Measurements from ENCODE around the gene CCNI2. TPM values are rescaled to one million over a fixed set of nuclear protein-coding genes. Genes with fewer than 3 reads are reported as not detected.
"Not testable (repeated sequence)": the region's sequence is repeated elsewhere in the genome, so short reads cannot be mapped to it uniquely, and the experiment has no call there.

The CCNI2 gene
- polyA plus RNA-seq, 1 donor = 0.57 TPM

- no peak for DNase-seq
Measured at GRCh38 chr5:132781029-132781428, 33.8 kb downstream of the CCNI2 start.

DNA sequence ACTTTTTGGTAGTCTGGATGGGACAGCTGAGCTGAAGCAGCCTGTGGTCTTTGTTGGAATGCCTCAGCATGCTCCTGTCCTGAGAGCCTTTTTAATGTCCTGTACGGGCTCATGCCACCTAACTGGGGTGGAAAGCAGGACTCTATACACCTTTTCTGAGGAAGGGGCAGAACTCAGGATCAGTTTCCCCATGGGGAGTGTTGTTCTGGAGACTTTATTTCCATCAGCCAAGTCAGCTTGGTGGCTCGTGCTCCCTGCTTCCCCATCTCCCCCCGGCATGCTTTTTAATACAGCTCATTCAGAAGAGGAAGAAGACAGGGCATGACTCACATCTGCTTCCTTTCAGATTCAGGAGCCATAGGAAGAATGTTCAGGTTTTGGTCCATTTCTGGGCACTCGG, 34.9 kb downstream of the CCNI2 start:
- no peak for DNase-seq

GRCh38 chr5:132785365-132785764, 38.1 kb downstream of the CCNI2 start:
- DNase-seq = peak; percentile 45

DNA sequence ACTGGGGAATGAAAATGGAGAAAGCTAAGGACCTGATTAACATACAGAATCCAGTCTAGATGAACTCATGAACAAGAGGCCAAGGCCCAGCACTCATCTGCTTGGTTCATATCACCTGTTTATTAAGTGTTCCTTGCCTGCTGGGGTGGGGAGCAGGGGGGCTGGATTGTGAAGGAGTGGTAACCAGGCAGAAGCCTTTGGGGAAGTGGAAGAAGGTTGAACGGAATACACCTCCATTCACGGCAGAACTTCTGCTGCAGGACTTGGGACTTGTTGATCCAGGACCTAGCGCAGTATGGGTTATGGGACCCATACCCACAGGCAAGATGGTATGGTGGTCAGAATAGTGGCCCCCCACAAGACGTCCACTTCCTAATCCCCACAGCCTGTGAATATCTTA, 38.6 kb downstream of the CCNI2 start:
- DNase-seq = no peak

DNA sequence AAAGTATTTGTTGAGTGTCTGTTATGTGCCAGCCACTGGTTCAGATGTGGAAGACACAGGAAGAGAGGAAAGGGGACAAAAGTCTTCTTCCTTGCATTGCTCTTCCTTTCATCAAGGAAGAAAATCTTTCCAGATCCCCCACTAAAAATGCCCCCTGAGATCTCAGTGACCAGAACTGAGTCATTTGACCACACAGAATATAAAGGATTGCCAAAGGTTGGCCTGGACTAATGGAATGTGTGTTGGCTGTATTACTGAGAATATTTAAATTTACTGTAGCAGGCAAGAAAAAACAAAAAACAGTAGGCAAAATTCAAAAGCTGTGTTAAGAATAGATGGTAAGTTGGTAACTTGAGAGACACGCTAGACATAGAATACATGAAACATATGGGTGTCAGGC, 39.9 kb downstream of the CCNI2 start:
- DNase-seq = no peak

GRCh38 chr5:132788508-132788907, 41.3 kb downstream of the CCNI2 start:
- DNase-seq = no peak

GRCh38 chr5:132788990-132789886, 42.0 kb downstream of the CCNI2 start:
- DNase-seq = no peak

DNA sequence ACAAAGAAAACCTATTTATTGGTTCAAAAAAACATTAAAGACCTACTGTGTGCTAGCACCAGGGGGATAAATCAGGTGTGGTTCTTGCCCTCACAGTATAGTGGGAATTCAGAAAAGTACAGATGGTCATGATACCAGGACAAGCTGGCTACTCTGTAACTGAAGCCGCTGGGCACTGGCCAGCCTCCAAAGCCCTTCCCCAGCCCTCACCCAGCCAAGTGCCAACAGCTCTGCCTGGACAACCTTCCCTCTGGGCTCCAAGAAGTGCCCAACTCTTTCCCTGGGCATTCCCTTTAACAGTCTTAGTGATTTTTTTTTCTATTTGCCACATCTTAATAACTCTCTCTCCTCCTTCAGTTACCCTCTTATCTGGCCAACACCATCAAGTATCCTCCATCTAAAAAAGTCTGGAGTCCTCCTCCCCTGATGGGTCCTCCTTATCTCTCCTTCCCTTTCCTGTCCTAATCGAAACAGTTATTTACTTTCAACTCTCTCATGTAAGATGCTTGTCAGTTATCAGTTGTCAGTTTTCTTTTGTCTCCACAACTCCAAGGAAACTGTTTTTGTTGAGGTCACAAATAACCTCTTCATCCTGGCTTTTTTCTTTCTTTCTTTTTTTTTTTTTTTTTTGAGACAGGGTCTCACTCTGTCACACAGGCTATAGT, 43.1 kb downstream of the CCNI2 start:
- no peak for DNase-seq

GRCh38 chr5:132791026-132791425, 43.8 kb downstream of the CCNI2 start:
- DNase-seq = no peak

- DNase-seq = no peak
Measured at GRCh38 chr5:132797651-132798050, 50.4 kb downstream of the CCNI2 start.

DNA sequence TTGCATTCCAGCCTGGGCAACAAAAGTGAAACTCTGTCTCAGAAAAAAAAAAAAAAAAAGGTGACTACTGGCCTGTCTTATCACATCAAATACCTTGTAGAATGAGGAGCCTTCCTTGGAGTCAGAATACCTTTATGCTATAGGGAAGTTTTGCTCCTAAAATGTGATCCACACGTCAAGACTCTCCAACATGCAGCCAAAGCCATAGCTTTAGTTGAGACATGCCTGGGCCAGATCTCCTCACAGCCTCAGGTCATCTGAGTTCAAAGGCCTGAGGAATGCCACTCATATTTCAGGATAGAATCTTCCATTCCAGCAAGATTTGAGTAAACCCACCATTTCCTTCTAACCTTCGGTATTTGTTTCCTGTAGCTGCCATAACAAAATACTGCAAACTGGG, 52.2 kb downstream of the CCNI2 start:
- DNase-seq = no peak

- no peak for DNase-seq
Measured at GRCh38 chr5:132800545-132800944, 53.3 kb downstream of the CCNI2 start.

DNA sequence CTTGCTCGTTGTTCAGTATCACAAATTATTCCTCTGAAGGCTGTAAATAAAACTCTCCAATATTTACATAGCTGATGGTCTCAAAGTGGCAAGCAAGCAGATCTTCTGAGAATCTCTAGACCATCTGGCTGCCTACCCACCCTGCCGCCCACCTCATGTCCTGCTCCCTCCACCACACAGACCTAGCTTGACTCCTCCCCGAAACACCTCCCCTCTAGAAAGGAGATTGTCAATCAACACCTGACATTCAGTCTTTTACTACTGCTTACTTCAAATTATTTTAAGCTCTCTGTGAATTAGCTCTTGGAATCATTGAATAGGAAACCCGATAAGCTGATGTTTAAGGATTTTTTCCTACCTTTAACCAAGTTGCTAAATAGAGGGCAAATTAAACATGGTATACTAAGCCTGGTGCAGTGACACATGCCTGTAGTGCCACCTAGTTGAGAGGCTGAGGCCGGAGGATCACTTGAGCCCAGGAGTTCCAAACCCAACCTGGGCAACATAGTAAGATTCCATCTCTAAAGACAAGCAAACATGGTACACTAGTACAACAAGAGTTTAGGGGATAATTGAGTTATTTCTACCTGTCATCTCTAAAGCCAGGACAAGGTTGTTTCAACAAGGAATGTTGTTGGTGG, 54.9 kb downstream of the CCNI2 start:
- DNase-seq = no peak

- DNase-seq = not testable (repeated sequence)
Measured at GRCh38 chr5:132802685-132803066, 55.5 kb downstream of the CCNI2 start.

Other genes starting within 250 kb of the CCNI2 start
- gene IL5, start 203.9 kb upstream of the CCNI2 start, polyA plus RNA-seq (ENCODE audit: insufficient read length) = not detected
- 24.9 TPM for gene RAD50, start 190.4 kb upstream of the CCNI2 start, polyA plus RNA-seq (ENCODE audit: insufficient read length)
- not detected for gene IL13, start 89.3 kb upstream of the CCNI2 start, polyA plus RNA-seq (ENCODE audit: insufficient read length)
- not detected for gene IL4, start 73.4 kb upstream of the CCNI2 start, polyA plus RNA-seq (ENCODE audit: insufficient read length)
- gene KIF3A, start 9.9 kb upstream of the CCNI2 start, polyA plus RNA-seq (ENCODE audit: insufficient read length) = 7.1 TPM
- 37.4 TPM for gene SEPTIN8, start 29.8 kb downstream of the CCNI2 start, polyA plus RNA-seq (ENCODE audit: insufficient read length)
- 0.23 TPM for gene SOWAHA, start 65.9 kb downstream of the CCNI2 start, polyA plus RNA-seq (ENCODE audit: insufficient read length)
- gene SHROOM1, start 83.2 kb downstream of the CCNI2 start, polyA plus RNA-seq (ENCODE audit: insufficient read length) = 2.8 TPM
- gene GDF9, start 119.0 kb downstream of the CCNI2 start, polyA plus RNA-seq (ENCODE audit: insufficient read length) = 0.83 TPM
- 172 TPM for gene UQCRQ, start 119.2 kb downstream of the CCNI2 start, polyA plus RNA-seq (ENCODE audit: insufficient read length)
- gene LEAP2, start 126.2 kb downstream of the CCNI2 start, polyA plus RNA-seq (ENCODE audit: insufficient read length) = 2.6 TPM
- gene AFF4, start 216.2 kb downstream of the CCNI2 start, polyA plus RNA-seq (ENCODE audit: insufficient read length) = 44.0 TPM